HG02981 (cell line): ENCODE data around the gene HOXB2.
"Not testable (repeated sequence)": the region's sequence is repeated elsewhere in the genome, so short reads cannot be mapped to it uniquely, and the experiment has no call there.

Source experiments
- ATAC-seq: cut with Tn5 transposase; IDR thresholded peaks from one replicate; pipeline ENCODE4 v1.9.1; 2021; ENCODE audit warnings: mild to moderate bottlenecking, moderate library complexity; ENCODE audit not compliant: unreplicated experiment

HOXB2 gene

GRCh38 chr17:48542114-48542656 lies 2.7 kb downstream of the HOXB2 start:
- ATAC-seq, result no peak

- no peak for ATAC-seq
Measured at GRCh38 chr17:48541577-48542113, 3.3 kb downstream of the HOXB2 start.

GRCh38 chr17:48541036-48541576 lies 3.8 kb downstream of the HOXB2 start:
- ATAC-seq, result no peak

- ATAC-seq, result no peak
Measured at GRCh38 chr17:48540213-48540612, 4.7 kb downstream of the HOXB2 start.

GRCh38 chr17:48539177-48539576 lies 5.7 kb downstream of the HOXB2 start:
- ATAC-seq, result no peak

GRCh38 chr17:48537316-48537715 lies 7.6 kb downstream of the HOXB2 start:
- ATAC-seq, result no peak

GRCh38 chr17:48535793-48536559 lies 8.9 kb downstream of the HOXB2 start:
- not testable (repeated sequence) for ATAC-seq

- ATAC-seq, result no peak
Measured at GRCh38 chr17:48532261-48532660, 12.6 kb downstream of the HOXB2 start.

GRCh38 chr17:48530887-48531272 lies 14.0 kb downstream of the HOXB2 start, which contains the start of gene HOXB1:
TSS of gene HOXB1 (minus strand) at chr17:48531011. CDS start at chr17:48530904, 107 bp downstream.
- ATAC-seq, result no peak

GRCh38 chr17:48530208-48530886 lies 14.6 kb downstream of the HOXB2 start:
- ATAC-seq, result no peak

GRCh38 chr17:48529683-48530009 lies 15.3 kb downstream of the HOXB2 start:
- ATAC-seq, result no peak

GRCh38 chr17:48528936-48529682 lies 15.8 kb downstream of the HOXB2 start:
- ATAC-seq, result no peak

- no peak for ATAC-seq
Measured at GRCh38 chr17:48528153-48528935, 16.6 kb downstream of the HOXB2 start.

GRCh38 chr17:48527547-48527932 lies 17.4 kb downstream of the HOXB2 start:
- no peak for ATAC-seq

GRCh38 chr17:48526608-48527546 lies 18.0 kb downstream of the HOXB2 start:
- no peak for ATAC-seq

GRCh38 chr17:48523010-48523409 lies 21.9 kb downstream of the HOXB2 start:
- no peak for ATAC-seq

GRCh38 chr17:48522031-48522653 lies 22.8 kb downstream of the HOXB2 start:
- no peak for ATAC-seq

- ATAC-seq, result no peak
Measured at GRCh38 chr17:48520631-48521079, 24.3 kb downstream of the HOXB2 start.

- no peak for ATAC-seq
Measured at GRCh38 chr17:48519427-48519826, 25.5 kb downstream of the HOXB2 start.
